Jurkat, Clone E6-1 (cell line): ENCODE results near the gene S100A16.
"Not testable (repeated sequence)": the region's sequence is repeated elsewhere in the genome, so short reads cannot be mapped to it uniquely, and the experiment has no call there.

ENCODE experiments used
- DNase-seq: peaks from one replicate; pipeline ENCODE4 v3.0.0-alpha.2; 2011; ENCODE audit warnings: low read depth, low spot score
- H3K4me3 ChIP-seq: 2 replicates; pipeline ENCODE4 v1.5.1; 2011; ENCODE audit warnings: mild to moderate bottlenecking, low read length, control low read depth, moderate library complexity

S100A16 gene

DNA sequence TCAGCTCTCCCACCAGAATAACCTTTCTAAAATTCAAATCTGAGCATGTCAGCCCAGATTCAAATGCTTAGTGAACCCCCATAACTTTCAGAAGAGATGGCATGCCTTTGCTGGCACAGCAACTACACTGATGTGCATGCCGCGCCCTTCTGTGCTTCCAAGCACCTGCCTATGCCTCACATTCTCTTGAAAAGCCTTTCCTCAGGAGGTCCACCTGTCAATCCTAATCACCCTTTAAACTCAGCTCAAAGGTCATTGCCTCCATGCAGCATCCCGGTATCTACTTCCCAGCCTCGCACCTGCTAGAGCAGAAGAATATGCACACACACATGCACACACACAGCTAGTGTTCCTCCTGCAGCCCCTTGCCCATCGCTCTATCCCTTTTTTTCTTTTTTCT is 42.1 kb downstream of the S100A16 start:
- no peak for DNase-seq
- H3K4me3 ChIP-seq, result no peak overlapping the region

DNA sequence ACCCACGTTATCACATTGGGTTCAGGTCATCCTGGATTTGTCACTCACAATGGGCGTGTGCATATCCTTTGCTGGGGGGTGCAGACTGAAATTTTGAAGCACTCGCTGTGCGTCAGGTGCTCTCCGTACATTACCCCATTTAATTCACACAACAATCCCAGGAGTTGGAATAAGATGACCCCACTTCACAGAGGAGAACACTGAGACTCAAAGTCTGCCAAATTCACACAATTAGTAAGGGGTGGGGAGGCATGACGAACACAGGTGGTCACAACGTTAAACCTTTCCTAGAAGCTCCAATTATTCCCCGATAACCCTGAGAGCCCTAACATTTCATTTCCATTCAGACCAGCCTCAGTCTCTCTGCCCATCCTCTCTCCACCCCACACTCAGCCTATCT is 43.5 kb downstream of the S100A16 start:
- no peak overlapping the region for H3K4me3 ChIP-seq
- no peak for DNase-seq

- H3K4me3 ChIP-seq, result peak overlapping the region; percentile 45
- peak; percentile 65 for DNase-seq
These were observed 44.4 kb downstream of the S100A16 start for GRCh38 chr1:153568367-153569099.

DNA sequence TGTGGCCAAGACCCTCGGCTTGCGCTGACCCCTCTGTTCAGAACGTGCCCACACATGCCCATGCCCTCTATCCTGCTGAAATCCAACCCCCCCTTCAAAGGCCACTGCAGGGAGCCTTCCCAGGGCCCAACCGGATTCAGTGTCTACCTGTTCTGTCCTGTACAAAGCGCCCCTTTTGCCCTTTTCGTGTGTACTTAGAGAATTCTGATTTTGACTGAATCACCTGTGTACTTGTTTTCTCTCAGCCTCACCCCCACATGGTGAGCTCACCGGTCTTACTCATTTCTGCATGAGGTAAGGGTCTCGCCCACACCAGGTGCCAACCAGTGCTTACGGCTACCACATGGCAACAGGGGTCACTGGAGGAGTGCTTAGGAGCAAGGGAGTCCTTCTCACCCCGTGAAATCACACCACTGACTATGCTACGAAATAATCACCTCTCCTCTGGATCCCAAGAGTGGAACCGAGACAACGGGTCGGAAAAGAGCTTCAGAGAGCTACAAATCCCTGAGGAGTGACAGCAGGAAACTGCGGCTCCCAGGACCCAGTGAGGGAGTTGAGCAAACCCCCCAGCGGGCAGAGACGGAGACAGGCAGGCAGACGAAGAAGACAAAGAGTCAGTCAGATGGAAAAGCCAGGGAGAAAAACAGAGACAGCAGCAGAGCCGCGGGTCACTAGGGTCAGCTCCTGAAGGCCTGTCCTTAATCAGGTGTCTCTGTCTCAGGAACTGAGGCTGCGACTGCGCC is 45.1 kb downstream of the S100A16 start:
- no peak for DNase-seq
- H3K4me3 ChIP-seq, result no peak overlapping the region

DNA sequence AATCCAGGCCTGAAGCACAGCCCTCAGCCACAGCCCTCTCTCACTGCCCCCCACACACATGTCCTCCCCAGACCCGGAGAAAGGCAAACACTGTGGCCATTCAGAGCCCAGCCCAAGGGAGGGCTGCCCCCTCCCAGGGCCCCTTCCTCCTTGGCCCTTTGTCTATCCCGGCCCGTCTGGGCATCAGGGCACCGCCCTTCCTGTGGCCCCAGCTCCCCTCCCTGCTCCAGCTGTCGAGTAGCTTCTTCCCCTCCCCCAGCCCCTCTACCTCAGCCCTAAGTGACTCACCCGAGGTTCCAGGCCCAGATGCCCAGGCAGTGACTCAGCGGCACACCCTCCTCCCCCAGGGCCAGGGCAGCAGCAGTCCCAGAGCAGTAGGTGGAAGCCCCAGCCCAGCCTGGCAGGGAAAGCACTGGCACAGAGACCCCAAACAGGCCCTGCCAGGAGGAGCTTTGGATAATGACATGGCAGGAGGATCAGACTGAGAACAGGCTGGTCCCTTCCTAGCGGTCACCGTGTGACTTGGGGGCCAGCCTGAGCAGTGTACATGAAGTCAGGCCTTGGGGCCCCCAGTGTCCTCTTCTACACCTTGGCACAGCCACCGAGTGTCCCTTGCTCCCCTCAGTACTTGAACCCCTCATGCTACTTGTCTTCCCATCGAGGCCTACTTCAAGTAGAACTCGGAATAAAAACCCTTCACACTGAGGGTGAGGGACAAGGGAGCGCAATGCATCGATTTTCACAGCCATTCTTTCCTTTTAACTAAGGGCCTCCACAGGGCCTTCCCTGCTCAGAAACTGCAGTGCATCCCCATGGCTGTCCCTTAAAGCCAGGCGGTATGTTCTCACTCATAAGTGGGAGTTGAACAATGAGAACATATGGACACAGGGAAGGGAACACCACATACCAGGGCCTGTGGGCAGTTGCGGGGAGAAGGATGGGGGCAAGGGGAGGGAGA is 46.2 kb downstream of the S100A16 start:
- H3K4me3 ChIP-seq, result no peak overlapping the region
- no peak for DNase-seq

- no peak for DNase-seq
- H3K4me3 ChIP-seq, result no peak within 1 kb of the TSS
These were observed 47.2 kb downstream of the S100A16 start, which contains the start of gene S100A2 for GRCh38 chr1:153565529-153566374. S100A2 (minus strand) TSS chr1:153565844; CDS start chr1:153563877, 1,967 bp downstream.

DNA sequence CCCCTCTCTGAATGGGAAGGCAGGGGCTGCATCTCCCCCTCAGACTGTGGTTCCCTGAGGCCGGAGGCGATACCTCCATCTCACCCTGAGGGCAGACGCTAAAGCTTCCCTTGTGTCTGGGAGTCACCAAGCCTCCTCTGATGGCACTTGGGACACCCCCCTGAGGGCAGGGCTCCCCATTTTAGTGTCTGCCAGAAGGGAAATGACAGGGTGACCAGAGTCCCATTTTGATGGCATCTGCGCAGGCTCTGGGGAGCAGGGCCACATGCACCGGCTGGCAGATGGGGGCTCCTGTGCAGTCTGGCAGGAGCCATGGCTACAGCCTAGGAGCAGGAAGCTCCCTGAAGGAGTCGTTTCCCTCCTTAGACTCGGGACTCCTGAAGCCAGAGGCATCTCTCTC is 48.9 kb downstream of the S100A16 start:
- no peak for DNase-seq
- H3K4me3 ChIP-seq, result no peak overlapping the region

DNA sequence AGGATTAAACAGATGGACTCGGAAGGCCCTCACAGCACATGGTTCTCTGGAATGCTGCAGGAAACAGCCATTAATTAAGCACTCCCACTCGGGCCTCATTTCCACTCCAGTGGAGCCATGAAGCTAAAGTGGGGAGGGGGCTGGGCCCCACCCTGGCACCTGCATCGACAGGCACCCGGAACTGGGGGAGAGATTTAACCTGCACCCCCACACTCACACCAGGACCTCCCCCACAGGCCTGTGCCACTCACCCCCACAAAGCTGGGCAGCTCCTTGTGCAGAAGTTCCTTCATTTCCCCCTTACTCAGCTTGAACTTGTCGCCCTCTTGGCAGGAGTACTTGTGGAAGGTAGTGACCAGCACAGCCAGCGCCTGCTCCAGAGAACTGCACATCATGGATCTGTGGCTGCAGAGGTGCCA is 49.4 kb downstream of the S100A16 start:
- H3K4me3 ChIP-seq, result no peak overlapping the region
- DNase-seq, result no peak

DNA sequence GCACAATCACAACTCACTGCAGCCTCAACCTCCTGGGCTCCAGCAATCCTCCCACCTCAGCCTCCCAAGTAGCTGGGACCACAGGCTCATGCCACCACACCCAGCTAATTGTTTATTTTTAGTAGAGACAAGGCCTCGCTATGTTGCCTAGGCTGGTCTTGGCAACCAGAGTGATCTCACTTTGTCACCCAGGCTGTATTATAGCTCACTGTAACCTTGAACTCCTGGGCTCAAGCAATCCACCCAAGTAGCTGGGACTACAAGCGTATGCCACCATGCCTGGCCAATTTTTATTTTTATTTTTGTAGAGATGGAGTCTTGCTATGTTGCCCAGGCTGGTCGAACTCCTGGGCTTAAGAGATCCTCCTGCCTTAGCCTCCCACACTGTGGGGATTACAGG is 50.9 kb downstream of the S100A16 start:
- H3K4me3 ChIP-seq, DNase-seq: not testable (repeated sequence)

DNA sequence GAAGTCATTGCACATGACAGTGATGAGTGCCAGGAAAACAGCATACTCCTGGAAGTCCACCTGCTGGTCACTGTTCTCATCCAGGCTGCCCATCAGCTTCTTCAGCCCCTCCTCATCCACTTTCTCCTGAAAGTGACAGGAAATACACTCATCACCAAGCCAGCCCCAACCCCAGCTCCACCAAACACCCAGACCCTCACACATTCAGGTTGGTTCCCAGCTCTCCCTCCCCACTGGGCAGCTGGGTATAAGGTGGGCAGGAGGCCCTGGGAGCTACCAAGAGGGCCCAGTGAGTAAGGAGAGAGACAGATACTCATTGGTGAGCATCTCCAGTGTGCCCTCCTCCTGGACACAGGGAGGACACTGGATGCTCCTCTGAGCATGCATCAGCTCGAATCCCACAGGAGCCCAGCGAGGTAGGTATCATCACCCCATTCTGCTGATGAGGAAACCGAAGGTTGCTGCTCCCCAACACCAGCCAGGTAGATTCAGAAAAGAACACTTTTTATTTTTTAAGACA is 51.4 kb downstream of the S100A16 start:
- no peak for DNase-seq
- H3K4me3 ChIP-seq, result no peak overlapping the region

DNA sequence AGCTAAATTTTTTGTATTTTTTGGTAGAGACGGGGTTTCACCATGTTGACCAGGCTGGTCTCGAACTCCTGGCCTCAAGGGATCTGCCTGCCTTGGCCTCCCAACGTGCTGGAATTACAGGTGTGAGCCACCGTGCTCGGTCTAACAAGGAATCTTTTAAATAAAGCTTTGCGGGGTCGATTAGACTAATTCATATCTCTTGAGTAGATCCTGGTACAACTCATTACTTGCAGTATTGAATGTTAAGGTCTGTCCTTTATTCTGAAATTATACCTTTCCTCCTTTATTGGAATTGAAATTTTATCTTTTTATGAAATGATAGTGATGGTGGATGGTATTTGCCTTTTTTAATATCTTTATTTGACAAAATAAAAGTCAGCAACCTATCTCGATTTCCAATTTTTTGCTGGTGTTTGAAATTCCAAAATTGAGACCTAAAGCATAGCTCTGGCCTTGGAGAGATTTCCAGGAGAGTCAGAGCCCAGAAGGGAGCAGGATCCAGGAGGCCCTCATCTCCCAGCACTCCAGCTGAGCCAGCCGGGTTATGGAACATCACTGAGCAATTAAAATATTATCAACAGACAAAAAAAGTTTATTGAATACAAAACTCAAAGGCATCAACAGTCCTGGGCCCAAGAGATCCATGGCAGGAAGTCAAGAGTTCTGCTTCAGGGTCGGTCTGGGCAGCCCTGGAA is 52.0 kb downstream of the S100A16 start:
- no peak overlapping the region for H3K4me3 ChIP-seq
- DNase-seq, result no peak

- no peak overlapping the region for H3K4me3 ChIP-seq
- DNase-seq, result no peak
These were observed 52.7 kb downstream of the S100A16 start for GRCh38 chr1:153560241-153560640.

DNA sequence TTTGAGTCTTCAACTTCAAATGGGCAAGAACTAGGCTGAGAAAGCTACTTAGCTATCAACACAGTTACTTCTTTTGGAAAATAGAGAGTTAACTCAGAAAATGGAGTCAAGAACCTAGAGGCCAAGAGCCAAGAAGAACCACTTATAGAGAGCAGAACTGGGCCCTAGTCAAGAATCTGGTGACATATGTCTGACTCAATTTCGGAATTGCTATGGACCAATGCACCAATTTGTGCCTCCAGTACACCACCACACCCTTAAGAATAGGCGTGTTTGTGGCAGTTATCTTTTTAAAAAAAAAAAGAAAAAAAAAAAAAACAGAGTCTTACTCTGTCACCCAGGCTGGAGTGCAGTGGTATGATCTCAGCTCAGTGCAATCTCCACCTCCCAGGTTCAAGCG is 55.1 kb downstream of the S100A16 start:
- DNase-seq, result no peak
- H3K4me3 ChIP-seq, result no peak overlapping the region
